ENCODE measurements around the gene NDFIP2. TPM values are rescaled to one million over a fixed set of nuclear protein-coding genes. Genes with fewer than 3 reads are reported as not detected.

Gene NDFIP2
- total and polyA plus RNA-seq, 7 donors = 14.7 to 48.2 (median 28.3) TPM

GRCh38 chr13:79492313-79492798, 11.4 kb downstream of the NDFIP2 start:
- H3K36me3 ChIP-seq (ENCODE audit: insufficient read depth in 1 of 2, low read depth in 1 of 2) = no peaks in the 10 kb centered on the region
- intact Hi-C loops (cut with DNase I) = no loop called here
- H3K4me3 ChIP-seq = no peak overlapping the region
- ATAC-seq = peak in 1 of 4 donors; percentile 48
- H3K27me3 ChIP-seq (ENCODE audit: insufficient read depth in 3 of 3, low read length in 2 of 3) = no peaks in the 10 kb centered on the region
- H3K27ac ChIP-seq = no peak overlapping the region
- no peak for DNase-seq
- no peaks in the 10 kb centered on the region for H3K9me3 ChIP-seq
- H3K4me1 ChIP-seq = peaks cover 14% of the 10 kb centered on the region
- whole genome bisulfite sequencing, 3 donors = 74 to 80% (median 75%) methylated on average over 5 of the region's 5 CpGs
- TF ChIP-seq CTCF (IDR thresholded peaks at IDR 0.05) = no peak

- no peaks in the 10 kb centered on the region for H3K9me3 ChIP-seq
These were observed 12.1 kb downstream of the NDFIP2 start for GRCh38 chr13:79492918-79493594.

GRCh38 chr13:79496188-79496587, 15.2 kb downstream of the NDFIP2 start:
- no peak for ATAC-seq
- no peaks in the 10 kb centered on the region for H3K9me3 ChIP-seq
- WGBS, 3 donors = 79 to 93% (median 81%) methylated on average over 1 of the region's 1 CpG
- intact Hi-C loops (cut with DNase I) = no loop called here
- H3K36me3 ChIP-seq (ENCODE audit: insufficient read depth in 1 of 2, low read depth in 1 of 2) = no peaks in the 10 kb centered on the region
- no peak for DNase-seq
- no peak overlapping the region for H3K27ac ChIP-seq
- peaks cover 14% of the 10 kb centered on the region for H3K4me1 ChIP-seq
- no peak for TF ChIP-seq CTCF (IDR thresholded peaks at IDR 0.05)
- no peak overlapping the region for H3K4me3 ChIP-seq
- H3K27me3 ChIP-seq (ENCODE audit: insufficient read depth in 3 of 3, low read length in 2 of 3) = no peaks in the 10 kb centered on the region

More at GRCh38 chr13:79492918-79493594, 12.1 kb downstream of the NDFIP2 start:
- Histone ChIP-seq H3K27me3 (ENCODE audit: insufficient read depth in 3 of 3, low read length in 2 of 3) (no peaks in the 10 kb centered on the region), H3K4me3 (no peak overlapping the region), H3K36me3 (ENCODE audit: insufficient read depth in 1 of 2, low read depth in 1 of 2) (no peaks in the 10 kb centered on the region), H3K27ac (no peak overlapping the region), H3K4me1 (peaks cover 14% of the 10 kb centered on the region)
- 88 to 96% (median 92%) methylated on average over 2 of the region's 2 CpGs for WGBS, 3 donors
- intact Hi-C loops (cut with DNase I) = no loop called here
- no peak for TF ChIP-seq CTCF (IDR thresholded peaks at IDR 0.05)
- DNase-seq (no peak), ATAC-seq (no peak)

- intact Hi-C loops (cut with DNase I) = no loop called here
- H3K4me3 ChIP-seq = no peak overlapping the region
- 56 to 86% (median 74%) methylated on average over 1 of the region's 1 CpG for WGBS, 3 donors
- no peak for ATAC-seq
- no peaks in the 10 kb centered on the region for H3K27me3 ChIP-seq (ENCODE audit: insufficient read depth in 3 of 3, low read length in 2 of 3)
- DNase-seq = no peak
- TF ChIP-seq CTCF (IDR thresholded peaks at IDR 0.05) = no peak
- H3K4me1 ChIP-seq = peaks cover 17% of the 10 kb centered on the region
- no peak overlapping the region for H3K27ac ChIP-seq
- H3K9me3 ChIP-seq = no peaks in the 10 kb centered on the region
- no peaks in the 10 kb centered on the region for H3K36me3 ChIP-seq (ENCODE audit: insufficient read depth in 1 of 2, low read depth in 1 of 2)
These were observed 16.1 kb downstream of the NDFIP2 start for GRCh38 chr13:79497064-79497463.

- 93 to 100% (median 96%) methylated on average over 1 of the region's 1 CpG for WGBS, 3 donors
- TF ChIP-seq CTCF (IDR thresholded peaks at IDR 0.05) = no peak
- H3K36me3 ChIP-seq (ENCODE audit: insufficient read depth in 1 of 2, low read depth in 1 of 2) = no peaks in the 10 kb centered on the region
- no peaks in the 10 kb centered on the region for H3K27me3 ChIP-seq (ENCODE audit: insufficient read depth in 3 of 3, low read length in 2 of 3)
- peaks cover 25% of the 10 kb centered on the region for H3K4me1 ChIP-seq
- no peak overlapping the region for H3K27ac ChIP-seq
- DNase-seq = no peak
- no peak for ATAC-seq
- no peak overlapping the region for H3K4me3 ChIP-seq
- H3K9me3 ChIP-seq = no peaks in the 10 kb centered on the region
- intact Hi-C loops (cut with DNase I) = no loop called here
These were observed 16.9 kb downstream of the NDFIP2 start for GRCh38 chr13:79497852-79498251.

Data from psoas muscle (tissue), 8 donors.